Activated gamma-delta T cell treated with anti-CD3 and anti-CD28 coated beads, Interleukin-2, amount 50 U/mL, for 16 hours (primary cell): ENCODE measurements around the gene C19orf73.

Experiments
- DNase-seq: peaks from one replicate; pipeline ENCODE4 v3.0.0-alpha.2; 2020; ENCODE audit warnings: low read depth

Gene C19orf73

GRCh38 chr19:49118565-49119410 lies at the start of gene C19orf73:
TSS of gene C19orf73 (minus strand) at chr19:49119143. CDS start at chr19:49119022, 121 bp downstream.
- peak; percentile 91 for DNase-seq

GRCh38 chr19:49168421-49168820 lies 49.5 kb upstream of the C19orf73 start:
- no peak for DNase-seq

- DNase-seq, result no peak
Measured at GRCh38 chr19:49167857-49168409, 49.0 kb upstream of the C19orf73 start.

GRCh38 chr19:49165865-49166301 lies 46.9 kb upstream of the C19orf73 start:
- DNase-seq, result no peak

- no peak for DNase-seq
Measured at GRCh38 chr19:49165111-49165750, 46.3 kb upstream of the C19orf73 start.

GRCh38 chr19:49161987-49162386 lies 43.0 kb upstream of the C19orf73 start:
- DNase-seq, result no peak

GRCh38 chr19:49160450-49161189 lies 41.7 kb upstream of the C19orf73 start:
- DNase-seq, result no peak

GRCh38 chr19:49157445-49158224 lies 38.7 kb upstream of the C19orf73 start, which contains the start of gene TRPM4:
TSS of gene TRPM4 (plus strand) at chr19:49157792. CDS start at chr19:49157867, 75 bp downstream.
- DNase-seq, result no peak

- DNase-seq, result no peak
Measured at GRCh38 chr19:49155820-49156346, 36.9 kb upstream of the C19orf73 start.

- DNase-seq, result no peak
Measured at GRCh38 chr19:49155005-49155819, 36.3 kb upstream of the C19orf73 start, which contains the start of gene HRC. TSS of gene HRC (minus strand) at chr19:49155396. CDS start at chr19:49155237, 159 bp downstream.

GRCh38 chr19:49154279-49154678 lies 35.3 kb upstream of the C19orf73 start:
- no peak for DNase-seq

- DNase-seq, result no peak
Measured at GRCh38 chr19:49153167-49153809, 34.3 kb upstream of the C19orf73 start.

GRCh38 chr19:49152119-49152550 lies 33.2 kb upstream of the C19orf73 start:
- DNase-seq, result no peak

GRCh38 chr19:49151267-49152118 lies 32.5 kb upstream of the C19orf73 start:
- DNase-seq, result no peak

- no peak for DNase-seq
Measured at GRCh38 chr19:49150944-49151243, 32.0 kb upstream of the C19orf73 start.

- DNase-seq, result no peak
Measured at GRCh38 chr19:49150106-49150943, 31.4 kb upstream of the C19orf73 start.

- DNase-seq, result no peak
Measured at GRCh38 chr19:49149652-49150105, 30.7 kb upstream of the C19orf73 start.
